GM20000 (cell line): Measurements from ENCODE around the gene ENTPD1.
"Not testable (repeated sequence)": the region's sequence is repeated elsewhere in the genome, so short reads cannot be mapped to it uniquely, and the experiment has no call there.

Experiments
- DNase-seq: peaks from one replicate; pipeline ENCODE4 v3.0.0; 2012; ENCODE audit warnings: low spot score
- TF ChIP-seq, protein P1 (sequence below): IDR thresholded peaks from 2 replicates; pipeline ENCODE4 v1.5.1; 2012; ENCODE audit warnings: mild to moderate bottlenecking, control low read depth; ENCODE audit errors: extremely low read depth, missing control alignments

The ENTPD1 gene

DNA sequence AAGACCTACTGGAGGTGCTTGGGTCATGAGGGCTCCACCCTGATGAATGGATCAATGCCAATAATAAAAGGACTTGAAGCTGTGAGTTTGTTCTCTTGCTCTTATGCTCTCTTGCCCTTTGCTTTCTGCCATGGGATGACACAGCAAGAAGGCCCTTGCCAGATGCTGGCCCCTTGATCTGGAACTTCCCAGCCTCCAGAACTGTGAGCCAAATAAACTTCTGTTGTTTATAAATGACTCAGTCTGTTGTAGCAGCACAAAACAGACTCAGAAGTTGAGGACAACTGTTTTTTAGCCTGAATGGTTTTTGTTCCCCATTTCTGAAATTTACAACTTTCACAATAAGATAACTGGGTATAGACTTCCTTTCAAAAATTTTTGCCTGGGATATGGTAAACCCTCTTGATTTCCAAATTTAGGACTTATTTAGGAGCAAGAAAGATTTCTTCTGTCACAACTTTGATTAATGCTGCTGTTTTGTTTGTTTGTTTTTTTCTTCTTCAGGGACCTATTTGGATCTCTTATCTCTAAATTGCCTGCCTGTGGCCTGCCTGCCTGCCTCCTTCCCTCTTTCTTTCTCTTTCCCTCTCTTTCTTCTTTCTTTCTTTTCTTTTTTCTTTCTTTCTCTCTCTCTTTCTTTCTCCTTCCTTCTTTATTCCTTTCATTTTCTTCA, 12.1 kb downstream of the ENTPD1 start:
- TF ChIP-seq, protein P1, sequence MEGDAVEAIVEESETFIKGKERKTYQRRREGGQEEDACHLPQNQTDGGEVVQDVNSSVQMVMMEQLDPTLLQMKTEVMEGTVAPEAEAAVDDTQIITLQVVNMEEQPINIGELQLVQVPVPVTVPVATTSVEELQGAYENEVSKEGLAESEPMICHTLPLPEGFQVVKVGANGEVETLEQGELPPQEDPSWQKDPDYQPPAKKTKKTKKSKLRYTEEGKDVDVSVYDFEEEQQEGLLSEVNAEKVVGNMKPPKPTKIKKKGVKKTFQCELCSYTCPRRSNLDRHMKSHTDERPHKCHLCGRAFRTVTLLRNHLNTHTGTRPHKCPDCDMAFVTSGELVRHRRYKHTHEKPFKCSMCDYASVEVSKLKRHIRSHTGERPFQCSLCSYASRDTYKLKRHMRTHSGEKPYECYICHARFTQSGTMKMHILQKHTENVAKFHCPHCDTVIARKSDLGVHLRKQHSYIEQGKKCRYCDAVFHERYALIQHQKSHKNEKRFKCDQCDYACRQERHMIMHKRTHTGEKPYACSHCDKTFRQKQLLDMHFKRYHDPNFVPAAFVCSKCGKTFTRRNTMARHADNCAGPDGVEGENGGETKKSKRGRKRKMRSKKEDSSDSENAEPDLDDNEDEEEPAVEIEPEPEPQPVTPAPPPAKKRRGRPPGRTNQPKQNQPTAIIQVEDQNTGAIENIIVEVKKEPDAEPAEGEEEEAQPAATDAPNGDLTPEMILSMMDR: no peak
- DNase-seq: no peak

DNA sequence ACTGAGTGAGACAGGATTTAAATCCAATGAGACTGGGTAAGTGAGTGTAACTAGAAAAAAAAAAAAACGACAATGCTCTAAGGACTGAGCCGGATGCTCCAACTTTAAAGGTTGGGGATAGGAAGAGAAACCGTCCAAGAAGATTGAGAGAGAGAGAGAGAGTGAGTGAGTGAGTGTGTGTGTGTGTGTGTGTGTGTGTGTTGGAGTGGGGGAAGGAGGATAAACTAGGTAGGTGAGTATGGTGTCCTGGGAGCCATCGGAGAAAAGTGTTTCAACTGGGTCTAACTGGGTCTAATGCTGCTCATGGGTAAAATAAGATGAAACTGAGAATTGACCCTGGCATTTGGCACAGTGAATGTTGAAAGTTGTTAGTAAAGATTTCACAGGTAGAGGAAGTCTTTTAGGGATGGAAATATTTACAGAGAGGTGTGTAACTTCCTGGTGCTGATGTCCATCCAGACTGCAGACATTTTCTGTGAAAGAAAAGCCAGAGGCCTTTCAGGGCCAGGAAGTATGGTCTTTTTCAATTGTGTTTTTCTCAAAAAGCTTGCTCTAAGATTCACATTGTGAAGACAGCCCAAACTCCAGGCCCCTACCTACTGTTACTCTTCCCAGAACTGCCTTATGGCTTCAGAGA, 14.2 kb downstream of the ENTPD1 start:
- TF ChIP-seq, protein P1: no peak
- DNase-seq: no peak

DNA sequence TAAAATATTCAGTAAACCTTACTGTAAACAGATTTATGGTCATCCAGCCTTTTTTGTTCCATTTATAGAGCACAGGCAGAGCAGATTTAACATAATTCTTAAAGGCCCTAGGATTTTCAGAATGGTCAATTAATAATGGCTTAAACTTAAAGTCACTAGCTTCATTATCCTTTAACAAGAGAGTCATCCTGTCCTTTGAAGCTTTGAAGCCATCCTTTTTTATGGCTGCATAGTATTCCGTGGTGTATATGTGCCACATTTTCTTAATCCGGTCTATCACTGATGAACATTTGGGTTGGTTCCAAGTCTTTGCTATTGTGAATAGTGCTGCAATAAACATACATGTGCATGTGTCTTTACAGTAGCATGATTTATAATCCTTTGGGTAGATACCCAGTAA, 17.5 kb downstream of the ENTPD1 start:
- not testable (repeated sequence) for DNase-seq

DNA sequence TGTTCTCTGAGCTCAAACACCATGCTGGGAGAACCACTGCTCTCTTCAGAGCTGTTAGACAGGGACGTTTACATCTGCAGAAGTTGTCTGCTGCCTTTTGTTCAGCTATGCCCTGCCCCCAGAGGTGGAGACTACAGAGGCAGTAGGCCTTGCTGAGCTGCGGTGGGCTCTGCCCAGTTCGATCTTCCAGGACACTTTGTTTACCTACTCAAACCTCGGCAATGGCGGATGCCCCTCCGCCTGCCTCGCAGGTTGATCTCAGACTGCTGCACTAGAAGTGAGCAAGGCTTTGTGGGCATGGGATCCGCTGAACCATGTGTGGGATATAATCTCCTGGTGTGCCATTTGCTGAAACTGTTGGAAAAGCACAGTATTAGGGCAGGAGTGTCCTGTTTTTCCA, 21.7 kb downstream of the ENTPD1 start:
- not testable (repeated sequence) for DNase-seq

DNA sequence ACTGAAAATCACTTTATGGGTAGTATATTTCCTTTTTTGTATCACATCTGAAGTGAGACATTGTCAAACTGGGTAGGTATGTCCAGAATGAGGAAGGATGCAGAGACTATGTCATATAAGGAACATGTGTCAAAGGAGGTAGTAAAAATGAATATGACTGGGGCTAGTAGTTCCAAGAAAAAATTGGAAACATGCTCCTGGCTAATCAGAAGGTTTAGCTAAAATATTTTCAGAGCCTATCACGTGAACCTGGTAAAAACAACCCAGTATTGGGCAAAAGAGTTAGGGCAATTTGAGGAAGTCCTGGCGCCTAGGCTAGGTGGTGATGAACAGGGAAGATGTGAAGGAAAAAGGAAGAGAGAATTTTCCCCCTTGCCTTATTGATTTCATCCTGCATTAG, 26.4 kb downstream of the ENTPD1 start:
- DNase-seq: no peak
- TF ChIP-seq, protein P1: no peak

DNA sequence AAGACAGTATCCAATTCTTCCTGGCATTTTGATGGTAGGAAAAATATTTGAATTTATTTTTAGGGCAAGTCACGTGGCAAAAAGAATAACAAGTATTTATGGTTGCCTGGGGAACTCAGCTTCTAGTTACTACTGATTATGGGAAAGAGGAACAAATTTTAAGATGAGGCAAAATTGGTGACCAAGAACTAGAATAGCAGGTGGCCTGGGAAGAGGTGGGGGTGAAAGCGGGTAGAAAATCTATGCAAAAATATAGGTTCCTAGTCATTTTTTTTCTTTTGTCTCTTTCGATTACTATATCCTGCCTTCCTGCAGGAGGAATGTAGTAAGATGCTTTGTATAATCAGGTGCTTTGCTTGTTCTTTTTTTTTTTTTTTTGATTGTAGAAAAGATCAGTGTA, 27.8 kb downstream of the ENTPD1 start:
- DNase-seq: no peak
- TF ChIP-seq, protein P1: no peak

DNA sequence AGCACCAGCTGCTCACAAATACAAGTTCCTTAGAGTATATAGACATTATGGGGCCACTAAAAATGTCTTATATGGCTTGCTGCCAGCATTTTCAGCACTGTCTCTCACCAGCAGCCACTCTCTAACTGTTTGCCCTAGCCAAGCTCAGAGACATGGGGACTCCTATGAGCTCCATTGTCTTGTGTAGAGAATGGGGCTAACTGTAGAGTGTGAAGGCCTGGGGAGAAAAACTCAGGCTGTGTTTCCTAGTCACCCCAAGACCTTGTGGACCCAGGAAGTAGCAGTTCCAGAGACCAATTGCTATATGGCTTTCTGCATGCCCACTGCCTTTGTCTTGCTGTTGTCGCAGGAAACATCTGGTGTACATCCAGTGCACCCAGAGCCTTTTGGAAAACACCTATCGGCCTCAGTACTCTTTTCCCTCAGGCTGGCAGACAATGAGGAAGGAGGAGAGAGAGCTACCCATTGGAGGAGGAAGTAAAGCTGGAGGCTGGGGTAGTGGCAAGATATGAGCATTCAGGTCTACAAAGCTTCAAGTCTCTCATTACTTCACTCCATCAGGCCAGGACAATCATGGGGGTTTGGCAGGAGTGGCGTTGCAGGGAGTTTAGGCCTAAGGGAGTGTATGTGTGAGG, 28.4 kb downstream of the ENTPD1 start:
- no peak for DNase-seq
- TF ChIP-seq, protein P1: no peak

DNA sequence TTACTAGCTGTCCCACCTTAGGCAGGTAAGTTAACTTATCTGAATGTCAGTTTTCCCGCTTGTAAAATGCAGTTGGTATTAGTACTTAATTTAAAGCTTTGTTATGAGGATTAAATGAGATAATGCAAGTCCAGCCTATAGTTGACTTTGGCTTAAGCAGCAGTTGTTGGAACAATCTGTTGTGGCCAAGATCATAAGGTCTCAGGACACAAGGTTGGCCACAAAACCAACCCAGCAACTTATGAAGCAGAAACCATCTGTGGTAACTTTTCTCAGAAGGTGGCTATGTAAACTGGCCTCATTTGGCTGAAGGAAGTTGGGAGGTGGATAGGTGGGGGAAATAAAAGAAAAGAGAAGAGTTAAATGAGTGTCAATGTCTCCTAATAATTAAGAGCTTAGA, 29.4 kb downstream of the ENTPD1 start:
- DNase-seq: no peak
- TF ChIP-seq, protein P1: no peak
